Natural killer cell (primary cell): ENCODE measurements around the gene LRPPRC. TPM values are rescaled to one million over a fixed set of nuclear protein-coding genes. Genes with fewer than 3 reads are reported as not detected.

Source experiments
- ATAC-seq, 3 donors: fragments of 150-1000 bp in 2 of 3; fragments of 200-7000 bp in 1 of 3; cut with Tn5 transposase; 1 replicate in 1 of 3; 2 replicates in 2 of 3; pipeline ENCODE4 v1.10.0; 2021; ENCODE audit warnings: mild to moderate bottlenecking in 2 of 3, moderate library complexity in 2 of 3
- DNase-seq, 2 donors: peaks; one replicate each; pipeline versions ENCODE4 v3.0.0 to v3.0.0-alpha.2; 2013 to 2021; ENCODE audit warnings: mixed read lengths in 1 of 2
- H3K27ac ChIP-seq: one replicate; pipeline ENCODE4 v1.5.1; 2013; ENCODE audit warnings: mild to moderate bottlenecking, low read length
- H3K27me3 ChIP-seq: one replicate; pipeline ENCODE4 v1.6.1; 2013; ENCODE audit warnings: low read length; ENCODE audit not compliant: control insufficient read depth, insufficient read depth
- H3K36me3 ChIP-seq: one replicate; pipeline ENCODE4 v1.6.1; 2013; ENCODE audit warnings: low read length; ENCODE audit not compliant: control insufficient read depth, insufficient read depth
- H3K4me1 ChIP-seq: one replicate; pipeline ENCODE4 v1.6.1; 2013; ENCODE audit warnings: low read length; ENCODE audit not compliant: control insufficient read depth, insufficient read depth
- H3K4me3 ChIP-seq: one replicate; pipeline ENCODE4 v1.5.1; 2013; ENCODE audit warnings: low read length
- H3K9me3 ChIP-seq: one replicate; pipeline ENCODE4 v1.6.1; 2013; ENCODE audit warnings: low read length; ENCODE audit not compliant: control insufficient read depth, insufficient read depth
- H3K27ac Mint-ChIP-seq, 2 donors: one replicate each; pipeline ENCODE4 v1.8.0; 2022; ENCODE audit warnings: mild to moderate bottlenecking in 2 of 2, mixed read lengths in 2 of 2, moderate library complexity in 1 of 2
- H3K27me3 Mint-ChIP-seq, 2 donors: one replicate each; pipeline ENCODE4 v1.8.0; 2022; ENCODE audit warnings: low read depth in 2 of 2, mixed read lengths in 2 of 2
- H3K36me3 Mint-ChIP-seq: one replicate; pipeline ENCODE4 v1.8.0; 2022; ENCODE audit warnings: mixed read lengths
- H3K4me1 Mint-ChIP-seq, 2 donors: one replicate each; pipeline ENCODE4 v1.8.0; 2022; ENCODE audit warnings: mixed read lengths in 2 of 2
- H3K4me3 Mint-ChIP-seq: one replicate; pipeline ENCODE4 v1.8.0; 2022; ENCODE audit warnings: mild to moderate bottlenecking, moderate library complexity, mixed read lengths
- H3K9me3 Mint-ChIP-seq, 2 donors: one replicate each; pipeline ENCODE4 v1.8.0; 2022; ENCODE audit warnings: mixed read lengths in 2 of 2
- CTCF ChIP-seq: fragments of 200-600 bp; IDR thresholded peaks from one replicate; pipeline ENCODE4 v1.8.0; 2022; ENCODE audit warnings: antibody characterized with exemption
- WGBS: methylation state at CpG from one replicate; pipeline ENCODE4 v1.1.7; 2013; ENCODE audit warnings: missing lambda C conversion rate; ENCODE audit not compliant: insufficient coverage; 5-methylcytosine and 5-hydroxymethylcytosine counted together
- intact Hi-C: fragments of 100-400 bp; cut with micrococcal nuclease; formaldehyde crosslinking; loops from one replicate; pipeline ENCODE4 v1.14.2; 2022
- total RNA-seq, 4 donors: library from RNA; stranded (reverse); fragments of 120-200 nt in 1 of 4; gene quantifications; one replicate each; pipeline versions ENCODE4 v1.2.3 to v1.2.4, GENCODE V29; 2013 to 2022

LRPPRC gene
- total RNA-seq, 3 donors from 2014 or later (not counting 1 experiment from before 2014, with no cell fraction given): 43.5 to 53.8 (median 48.4) TPM

- Mint-ChIP-seq H3K36me3 (peaks cover 17% of the 10 kb centered on the region), H3K27me3 (no peaks in the 10 kb centered on the region), H3K4me1 (peaks cover 0 to 5% of the 10 kb centered on the region in 2 donors), H3K9me3 (no peaks in the 10 kb centered on the region), H3K27ac (no peak overlapping the region), H3K4me3 (no peak overlapping the region)
- Histone ChIP-seq H3K4me3 (no peak overlapping the region), H3K36me3 (peaks cover 66% of the 10 kb centered on the region), H3K27me3 (no peaks in the 10 kb centered on the region), H3K27ac (no peak overlapping the region), H3K4me1 (no peaks in the 10 kb centered on the region), H3K9me3 (no peaks in the 10 kb centered on the region)
- ATAC-seq (no peak), DNase-seq (no peak)
- intact Hi-C loops: no loop called here
- TF ChIP-seq CTCF: no peak
Observed at GRCh38 chr2:43977677-43978375, 18.0 kb downstream of the LRPPRC start.

- Histone ChIP-seq H3K27ac (no peak overlapping the region), H3K36me3 (peaks cover 77% of the 10 kb centered on the region), H3K9me3 (no peaks in the 10 kb centered on the region), H3K27me3 (no peaks in the 10 kb centered on the region), H3K4me3 (no peak overlapping the region), H3K4me1 (no peaks in the 10 kb centered on the region)
- intact Hi-C loops: no loop called here
- Mint-ChIP-seq H3K9me3 (no peaks in the 10 kb centered on the region), H3K4me1 (no peaks in the 10 kb centered on the region), H3K36me3 (peaks cover 22% of the 10 kb centered on the region), H3K27ac (no peak overlapping the region), H3K27me3 (no peaks in the 10 kb centered on the region), H3K4me3 (no peak overlapping the region)
- TF ChIP-seq CTCF: no peak
- no peak for DNase-seq
- ATAC-seq: no peak
Observed at GRCh38 chr2:43960921-43961320, 34.9 kb downstream of the LRPPRC start.

GRCh38 chr2:43958397-43959275 lies 37.2 kb downstream of the LRPPRC start:
- H3K4me3 ChIP-seq: no peak overlapping the region
- TF ChIP-seq CTCF: no peak
- H3K27ac ChIP-seq: no peak overlapping the region
- H3K9me3 Mint-ChIP-seq: no peaks in the 10 kb centered on the region
- H3K27me3 ChIP-seq: no peaks in the 10 kb centered on the region
- intact Hi-C loops: no loop called here
- no peaks in the 10 kb centered on the region for H3K4me1 ChIP-seq
- H3K4me1 Mint-ChIP-seq: peaks cover 8 to 9% of the 10 kb centered on the region in 2 donors
- no peak overlapping the region for H3K27ac Mint-ChIP-seq
- H3K9me3 ChIP-seq: no peaks in the 10 kb centered on the region
- 90% methylated on average over 5 of the region's 5 CpGs for WGBS
- DNase-seq (no peak), ATAC-seq (no peak)
- H3K4me3 Mint-ChIP-seq: no peak overlapping the region
- H3K27me3 Mint-ChIP-seq: no peaks in the 10 kb centered on the region
- peaks cover 18% of the 10 kb centered on the region for H3K36me3 Mint-ChIP-seq
- H3K36me3 ChIP-seq: peaks cover 90% of the 10 kb centered on the region
